Activated CD4-positive, alpha-beta T cell treated with anti-CD3 and anti-CD28 coated beads, Interleukin-2, amount 10 ng/mL, durations not matched to agents 24 days and 14 days (primary cell): Measurements from ENCODE around the gene HPS4. TPM values are rescaled to one million over a fixed set of nuclear protein-coding genes. Genes with fewer than 3 reads are reported as not detected.
A peak's percentile ranks its signal among the peaks of the same experiment; 100 is the strongest.

Experiments used
- DNase-seq: peaks from one replicate; pipeline ENCODE4 v3.0.0; 2022
- H3K27ac Mint-ChIP-seq: one replicate; pipeline ENCODE4 v1.8.0; 2022; ENCODE audit warnings: mild to moderate bottlenecking, mixed read lengths
- H3K27me3 Mint-ChIP-seq: one replicate; pipeline ENCODE4 v1.8.0; 2022; ENCODE audit warnings: mixed read lengths
- H3K36me3 Mint-ChIP-seq: one replicate; pipeline ENCODE4 v1.8.0; 2022; ENCODE audit warnings: low read depth, mild to moderate bottlenecking, mixed read lengths
- H3K4me1 Mint-ChIP-seq: one replicate; pipeline ENCODE4 v1.8.0; 2021; ENCODE audit warnings: mixed read lengths
- H3K4me3 Mint-ChIP-seq: one replicate; pipeline ENCODE4 v1.8.0; 2022; ENCODE audit warnings: mild to moderate bottlenecking, moderate library complexity, mixed read lengths
- H3K9me3 Mint-ChIP-seq: one replicate; pipeline ENCODE4 v1.8.0; 2021; ENCODE audit warnings: mixed read lengths
- intact Hi-C: fragments of 100-400 bp; cut with micrococcal nuclease; formaldehyde crosslinking; loops from one replicate; pipeline ENCODE4 v1.15.1; 2023
- total RNA-seq: library from RNA; stranded (reverse); gene quantifications from 2 replicates; pipeline ENCODE4 v1.2.3, GENCODE V29; 2022

Gene HPS4
- total RNA-seq, 1 donor from 2014 or later, result 47.0 TPM

DNA sequence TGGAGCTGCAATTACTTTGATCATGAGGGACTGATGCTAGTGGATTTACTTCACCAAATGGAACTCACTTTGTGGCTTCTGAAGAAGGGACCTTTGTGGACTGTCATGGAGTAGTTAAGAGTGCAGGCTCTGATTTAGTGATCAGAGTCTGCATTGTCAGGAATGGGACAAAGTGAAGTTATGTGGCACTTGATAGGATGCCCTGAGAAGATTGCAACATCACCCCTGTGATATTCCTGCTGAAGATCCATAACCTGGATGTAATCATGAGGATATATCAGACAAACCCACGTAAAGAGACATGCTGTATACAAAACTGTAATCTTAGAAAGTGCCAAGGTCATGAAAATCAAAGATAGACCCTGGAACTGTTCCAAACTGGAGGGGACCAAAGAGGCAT lies 30.3 kb upstream of the HPS4 start:
- DNase-seq, result no peak
- intact Hi-C loops, result loop anchor here (2.0 kb wide), 1 partner anchor 77 kb away; the partner anchor contains the start of gene TPST2
- Mint-ChIP-seq H3K36me3 (peaks cover 21% of the 10 kb centered on the region), H3K9me3 (no peaks in the 10 kb centered on the region), H3K4me1 (peaks cover 41% of the 10 kb centered on the region), H3K27me3 (no peaks in the 10 kb centered on the region), H3K27ac (no peak overlapping the region), H3K4me3 (peak overlapping the region; percentile 100)

DNA sequence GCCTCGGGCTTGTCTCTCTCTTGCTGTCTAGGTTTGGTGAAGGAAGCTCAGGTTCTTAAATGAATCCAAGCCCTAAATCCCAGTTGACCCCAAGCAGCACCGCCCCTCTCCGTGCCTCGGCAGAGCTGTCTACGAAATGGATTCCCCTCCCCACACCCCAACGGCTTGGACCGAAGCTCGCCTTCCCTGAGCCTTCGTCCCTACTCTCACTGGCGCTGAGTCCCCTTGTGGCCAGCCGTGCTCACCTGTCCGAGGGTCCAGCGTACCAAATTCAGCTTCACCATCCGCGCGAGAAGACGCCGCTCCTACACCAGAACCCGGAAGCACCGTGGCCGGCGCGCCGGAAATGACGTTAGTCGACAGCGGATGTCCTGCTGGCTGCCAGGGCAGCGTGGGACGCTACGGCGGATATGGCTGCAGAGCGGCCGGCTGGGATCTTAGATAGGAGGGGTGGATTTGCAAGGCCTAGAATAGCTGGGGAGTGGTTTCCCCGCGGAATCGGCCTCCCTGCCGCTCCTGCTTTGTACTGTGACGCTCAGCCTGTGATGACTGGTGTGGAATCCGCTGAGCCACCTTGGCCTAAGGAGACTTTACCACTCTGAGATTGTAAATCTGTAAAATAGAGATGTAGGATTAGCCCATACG lies 28.7 kb upstream of the HPS4 start, which contains the start of gene TFIP11:
Gene TFIP11 (minus strand): TSS at position 325 of the 645 bp plus-strand sequence. CDS start 2,201 bp downstream, outside the sequence.
- H3K27ac Mint-ChIP-seq, result peak within 1 kb of the TSS; percentile 97

DNA sequence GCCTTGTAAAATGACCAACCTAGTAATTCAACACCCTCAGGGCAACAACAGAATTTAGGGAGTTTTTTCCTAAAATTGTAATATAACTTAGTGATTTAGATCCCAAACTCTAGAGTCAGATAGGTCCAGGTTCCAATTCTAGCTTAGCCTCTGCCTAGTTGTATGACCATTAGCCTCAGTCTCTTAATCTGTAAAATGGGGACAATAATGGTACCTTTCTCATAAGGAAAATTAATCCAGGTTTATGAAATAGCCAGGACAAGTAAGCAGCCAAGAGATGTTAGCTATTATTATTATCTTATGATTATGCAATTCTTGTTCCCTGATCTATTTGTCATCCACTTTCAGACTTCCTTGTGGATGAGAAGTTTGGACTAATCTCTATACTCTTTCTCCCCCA lies 24.6 kb upstream of the HPS4 start:
- Mint-ChIP-seq H3K4me1 (peaks cover 48% of the 10 kb centered on the region), H3K4me3 (no peak overlapping the region)

More for the DNA sequence above, 28.7 kb upstream of the HPS4 start, which contains the start of gene TFIP11:
- peaks cover 27% of the 10 kb centered on the region for H3K36me3 Mint-ChIP-seq
- DNase-seq, result peak; percentile 99
- H3K4me1 Mint-ChIP-seq, result peaks cover 41% of the 10 kb centered on the region
- H3K27me3 Mint-ChIP-seq, result no peaks in the 10 kb centered on the region
- H3K9me3 Mint-ChIP-seq, result no peaks in the 10 kb centered on the region
- peak within 1 kb of the TSS; percentile 100 for H3K4me3 Mint-ChIP-seq
- intact Hi-C loops, result loop anchor here (1.0 to 2.0 kb wide), 2 partner anchors 29 to 79 kb away; partner anchors contain the start of genes HPS4, SRRD and TPST2

DNA sequence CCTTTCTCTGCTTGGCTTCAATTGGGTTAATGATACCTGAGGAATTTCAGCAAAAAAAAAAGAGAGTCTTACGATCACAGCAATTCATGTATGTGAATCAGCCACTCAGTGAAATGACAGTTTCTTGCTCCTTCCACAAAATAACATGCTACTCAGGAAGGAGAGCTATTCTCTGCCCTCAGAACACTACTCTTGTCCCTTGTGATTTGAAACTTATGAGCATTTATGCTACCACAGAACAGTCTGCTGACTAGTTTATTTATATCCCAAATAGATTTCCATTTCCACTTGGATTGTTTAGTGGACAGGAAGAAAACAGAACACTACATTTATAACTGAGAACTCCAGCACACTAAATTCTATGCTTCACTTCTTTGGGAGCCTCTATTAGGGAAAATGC lies 20.2 kb upstream of the HPS4 start:
- no peaks in the 10 kb centered on the region for H3K27me3 Mint-ChIP-seq
- peak overlapping the region; percentile 82 for H3K27ac Mint-ChIP-seq
- intact Hi-C loops, result no loop called here
- H3K9me3 Mint-ChIP-seq, result no peaks in the 10 kb centered on the region
- H3K4me1 Mint-ChIP-seq, result peaks cover 29% of the 10 kb centered on the region
- no peak for DNase-seq
- peak overlapping the region; percentile 68 for H3K4me3 Mint-ChIP-seq
- peaks cover 66% of the 10 kb centered on the region for H3K36me3 Mint-ChIP-seq

More for the DNA sequence above, 24.6 kb upstream of the HPS4 start:
- Mint-ChIP-seq H3K36me3 (peaks cover 54% of the 10 kb centered on the region), H3K27me3 (no peaks in the 10 kb centered on the region), H3K27ac (no peak overlapping the region), H3K9me3 (no peaks in the 10 kb centered on the region)
- DNase-seq, result no peak
- intact Hi-C loops, result no loop called here

DNA sequence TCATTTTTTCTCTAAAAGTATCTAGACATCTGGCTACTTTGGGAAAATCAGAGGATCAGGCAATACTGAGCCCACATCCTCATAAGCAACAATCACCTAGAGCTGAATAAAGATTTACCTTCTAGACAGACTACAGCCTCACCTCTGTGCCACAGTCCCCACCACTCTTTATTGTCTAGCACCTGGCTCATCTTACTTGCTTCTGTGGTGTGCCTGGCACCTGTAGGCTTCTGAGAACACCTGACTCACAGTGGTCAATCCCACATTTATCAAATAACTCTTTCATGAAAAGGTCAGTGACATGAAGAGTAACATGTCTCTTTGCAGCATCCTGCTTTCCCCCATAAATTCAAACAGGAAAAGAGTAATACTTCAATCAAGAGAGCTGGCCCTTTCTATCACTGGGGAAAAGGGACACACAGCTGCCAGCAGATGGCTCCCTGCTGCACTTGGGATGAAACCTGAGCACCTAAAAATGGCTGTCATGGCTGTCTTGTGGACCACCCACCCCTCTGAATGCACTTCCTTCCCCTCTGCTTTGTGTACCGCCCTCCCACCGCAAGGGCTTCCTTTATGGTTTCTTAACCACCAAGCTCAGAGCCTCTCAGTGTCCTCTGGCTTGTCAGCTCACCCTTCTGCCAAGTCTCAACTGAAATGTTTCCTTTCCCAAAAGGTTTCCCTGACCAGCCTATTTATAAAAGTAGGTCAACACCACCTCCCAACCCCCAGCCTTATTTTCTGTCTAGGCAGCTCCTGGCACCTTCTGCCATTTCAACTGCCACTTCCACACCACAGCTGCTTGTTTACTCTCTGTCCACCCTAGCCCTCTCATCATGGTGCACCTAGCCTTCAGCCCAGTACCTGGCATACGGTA lies 19.3 kb upstream of the HPS4 start:
- Mint-ChIP-seq H3K9me3 (no peaks in the 10 kb centered on the region), H3K4me1 (peaks cover 29% of the 10 kb centered on the region), H3K27me3 (no peaks in the 10 kb centered on the region), H3K36me3 (peaks cover 64% of the 10 kb centered on the region), H3K27ac (peak overlapping the region; percentile 82), H3K4me3 (peak overlapping the region; percentile 68)
- DNase-seq, result peak; percentile 91
- intact Hi-C loops, result no loop called here

DNA sequence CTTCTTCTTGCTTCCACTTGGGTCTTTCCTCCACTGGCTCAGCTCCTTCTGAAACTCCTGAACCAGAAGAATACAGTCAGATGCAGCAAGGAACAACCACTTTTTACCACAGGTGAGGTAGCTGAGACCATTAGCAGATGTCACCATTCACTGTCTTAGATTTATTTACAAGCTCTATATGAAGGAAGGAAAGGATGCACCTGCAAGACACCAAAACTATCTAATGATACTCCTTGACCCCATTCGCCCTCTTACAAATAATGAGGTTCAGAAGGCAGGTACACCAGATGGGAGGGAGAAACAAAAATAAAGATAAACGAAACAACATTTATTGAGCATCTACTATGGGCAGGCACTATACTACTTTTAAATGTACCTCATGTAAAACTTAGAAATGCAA lies 18.4 kb upstream of the HPS4 start:
- no peak for DNase-seq
- Mint-ChIP-seq H3K27me3 (no peaks in the 10 kb centered on the region), H3K27ac (no peak overlapping the region), H3K9me3 (no peaks in the 10 kb centered on the region), H3K4me3 (no peak overlapping the region), H3K4me1 (peaks cover 29% of the 10 kb centered on the region), H3K36me3 (peaks cover 68% of the 10 kb centered on the region)
- intact Hi-C loops, result no loop called here

DNA sequence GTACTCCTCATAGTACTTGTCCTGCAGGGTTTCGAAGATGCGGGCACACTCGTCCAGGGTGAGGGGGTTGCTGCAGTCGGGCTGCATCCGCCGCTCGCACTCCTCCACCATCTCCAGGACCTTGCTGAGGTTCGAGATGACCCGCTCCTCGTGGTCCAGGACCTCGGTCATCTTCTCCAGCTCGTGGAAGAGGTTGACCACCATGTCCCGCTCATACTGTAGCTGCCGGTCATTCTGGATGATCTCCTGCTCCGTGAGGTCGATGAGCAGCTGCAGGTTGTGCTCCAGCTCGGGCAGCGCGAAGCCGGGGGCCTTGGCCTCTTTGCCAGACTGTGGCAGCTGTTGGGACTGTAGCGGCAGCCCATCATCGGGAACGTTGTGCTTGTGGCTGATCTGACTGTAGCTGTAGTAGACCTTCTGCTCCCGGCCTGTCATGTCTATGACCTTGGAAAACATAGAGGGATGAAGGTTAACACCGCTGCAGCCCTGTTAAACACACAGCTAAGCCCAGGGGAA lies 15.7 kb upstream of the HPS4 start:
- no peaks in the 10 kb centered on the region for H3K27me3 Mint-ChIP-seq
- peaks cover 69% of the 10 kb centered on the region for H3K36me3 Mint-ChIP-seq

DNA sequence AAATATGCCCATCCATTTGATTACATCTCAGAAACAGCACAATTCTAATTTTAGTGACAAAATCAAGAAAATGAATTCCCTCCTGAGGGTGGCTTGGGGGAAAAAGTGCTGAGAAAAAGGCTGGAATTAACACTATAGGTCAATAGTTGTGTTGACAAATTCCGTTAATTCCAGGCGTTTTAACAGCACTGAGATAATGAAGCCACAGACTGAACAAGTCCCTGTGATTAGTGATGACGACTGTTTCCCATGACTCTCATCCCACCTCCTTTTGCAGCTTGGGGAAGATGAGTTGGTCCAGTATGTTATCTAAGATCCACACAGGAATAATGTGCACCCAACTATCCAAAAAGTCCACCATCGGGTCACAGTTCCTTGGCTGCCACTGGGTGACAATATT lies 12.9 kb upstream of the HPS4 start:
- Mint-ChIP-seq H3K27ac (no peak overlapping the region), H3K36me3 (peaks cover 67% of the 10 kb centered on the region), H3K27me3 (no peaks in the 10 kb centered on the region), H3K4me1 (peaks cover 15% of the 10 kb centered on the region), H3K9me3 (no peaks in the 10 kb centered on the region), H3K4me3 (no peak overlapping the region)
- DNase-seq, result no peak
- intact Hi-C loops, result no loop called here

More for the DNA sequence above, 15.7 kb upstream of the HPS4 start:
- Mint-ChIP-seq H3K4me3 (no peak overlapping the region), H3K9me3 (no peaks in the 10 kb centered on the region), H3K4me1 (peaks cover 25% of the 10 kb centered on the region), H3K27ac (peak overlapping the region; percentile 62)
- DNase-seq, result no peak
- intact Hi-C loops, result no loop called here

DNA sequence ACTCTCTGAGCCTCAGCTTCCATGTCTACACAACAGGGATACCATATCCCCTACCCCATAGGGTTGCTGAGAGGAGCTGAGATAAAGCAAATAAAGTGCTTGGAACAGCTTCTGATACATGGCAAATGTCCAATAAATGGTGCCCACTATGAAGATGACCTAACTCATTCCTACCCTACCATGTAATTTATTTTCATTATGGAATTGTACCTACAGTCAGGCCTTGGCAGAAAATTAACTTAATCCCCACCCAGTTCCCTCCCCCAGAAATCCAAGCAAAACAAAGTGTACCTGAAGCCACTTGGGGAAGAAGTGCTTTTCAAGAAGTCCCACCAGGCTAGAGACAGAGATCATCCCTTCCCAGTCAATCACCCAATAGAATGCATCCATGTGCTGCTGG lies 10.9 kb upstream of the HPS4 start:
- H3K36me3 Mint-ChIP-seq, result peaks cover 64% of the 10 kb centered on the region
- H3K4me3 Mint-ChIP-seq, result no peak overlapping the region
- H3K27me3 Mint-ChIP-seq, result no peaks in the 10 kb centered on the region
- H3K9me3 Mint-ChIP-seq, result no peaks in the 10 kb centered on the region
- intact Hi-C loops, result no loop called here
- H3K27ac Mint-ChIP-seq, result peak overlapping the region; percentile 46
- H3K4me1 Mint-ChIP-seq, result peaks cover 11% of the 10 kb centered on the region
- DNase-seq, result no peak

DNA sequence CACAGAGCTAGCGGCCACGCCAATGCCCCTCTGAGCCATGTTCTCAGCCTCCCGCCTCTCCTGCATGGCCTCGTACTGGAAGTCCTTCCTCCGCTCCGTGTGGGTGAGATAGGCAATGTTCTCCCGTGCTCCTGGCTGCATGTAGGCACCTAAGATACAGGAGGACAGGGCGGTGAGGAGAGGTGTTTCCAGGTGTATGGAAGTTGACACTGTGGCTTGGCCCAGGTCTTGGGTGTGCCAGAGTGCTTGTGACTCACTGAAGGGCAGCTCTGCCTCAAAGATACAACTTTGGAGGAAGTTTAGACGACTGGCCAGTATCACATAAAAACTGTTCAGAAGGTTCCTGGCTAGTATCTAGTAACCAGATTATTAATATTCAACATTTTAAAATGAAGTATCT lies 8.6 kb upstream of the HPS4 start:
- Mint-ChIP-seq H3K4me3 (no peak overlapping the region), H3K36me3 (peaks cover 61% of the 10 kb centered on the region)
- no peak for DNase-seq

DNA sequence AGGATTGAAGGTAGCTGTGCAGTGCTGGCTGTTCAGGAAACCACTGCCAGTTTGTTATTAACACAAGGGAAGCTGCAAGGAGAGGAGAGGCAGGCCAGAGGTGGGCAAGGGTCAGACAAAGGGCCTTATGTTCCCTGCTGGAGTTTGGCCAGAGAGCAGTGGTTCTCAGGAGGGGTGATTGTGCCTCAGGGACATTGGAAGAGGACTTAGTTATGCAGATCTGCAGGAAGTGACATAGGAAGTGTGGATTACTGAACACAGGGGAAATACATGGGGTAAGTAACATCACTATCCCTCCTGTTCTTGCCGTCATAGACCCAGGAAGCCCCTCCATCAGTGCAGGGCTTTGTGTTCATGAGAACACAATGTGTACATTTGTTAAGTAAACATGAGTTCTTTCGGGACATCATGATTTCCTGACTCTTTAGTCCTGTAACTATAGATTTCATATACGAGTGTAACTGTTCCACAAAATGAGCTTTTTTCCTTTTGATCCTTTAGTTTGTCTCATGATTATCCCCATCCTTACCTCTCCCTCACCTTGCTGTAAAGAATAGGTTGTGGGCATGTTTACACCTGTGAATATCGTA lies 6.0 kb upstream of the HPS4 start:
- H3K9me3 Mint-ChIP-seq, result no peaks in the 10 kb centered on the region
- H3K27ac Mint-ChIP-seq, result peak overlapping the region; percentile 14
- no peaks in the 10 kb centered on the region for H3K27me3 Mint-ChIP-seq
- intact Hi-C loops, result no loop called here
- H3K36me3 Mint-ChIP-seq, result peaks cover 46% of the 10 kb centered on the region
- H3K4me3 Mint-ChIP-seq, result no peak overlapping the region
- peaks cover 26% of the 10 kb centered on the region for H3K4me1 Mint-ChIP-seq
- no peak for DNase-seq

More for the DNA sequence above, 8.6 kb upstream of the HPS4 start:
- intact Hi-C loops, result no loop called here
- no peaks in the 10 kb centered on the region for H3K27me3 Mint-ChIP-seq
- H3K9me3 Mint-ChIP-seq, result no peaks in the 10 kb centered on the region
- no peak overlapping the region for H3K27ac Mint-ChIP-seq
- H3K4me1 Mint-ChIP-seq, result peaks cover 15% of the 10 kb centered on the region

DNA sequence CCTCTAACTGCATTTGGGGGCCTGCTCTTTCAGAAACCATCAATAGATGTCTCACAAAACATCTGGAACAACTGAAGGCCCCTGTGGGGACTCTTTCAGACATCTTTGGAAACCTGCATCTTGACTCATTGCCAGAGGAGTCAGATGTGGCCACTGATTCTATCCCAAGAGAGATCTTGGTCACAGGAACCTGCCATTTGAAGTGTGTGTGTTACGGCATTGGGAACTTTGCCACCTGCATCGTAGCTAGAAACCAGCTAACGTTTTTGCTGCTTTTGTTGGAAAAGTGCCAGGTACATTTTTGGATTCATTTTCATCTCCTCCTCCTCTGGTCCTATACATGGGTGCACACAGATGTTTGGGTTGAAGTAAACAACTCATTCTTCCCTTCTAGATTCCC lies 4.4 kb upstream of the HPS4 start:
- intact Hi-C loops, result no loop called here
- H3K27ac Mint-ChIP-seq, result no peak overlapping the region
- no peak overlapping the region for H3K4me3 Mint-ChIP-seq
- no peaks in the 10 kb centered on the region for H3K9me3 Mint-ChIP-seq
- peaks cover 34% of the 10 kb centered on the region for H3K36me3 Mint-ChIP-seq
- H3K4me1 Mint-ChIP-seq, result peaks cover 22% of the 10 kb centered on the region
- no peaks in the 10 kb centered on the region for H3K27me3 Mint-ChIP-seq
- no peak for DNase-seq

DNA sequence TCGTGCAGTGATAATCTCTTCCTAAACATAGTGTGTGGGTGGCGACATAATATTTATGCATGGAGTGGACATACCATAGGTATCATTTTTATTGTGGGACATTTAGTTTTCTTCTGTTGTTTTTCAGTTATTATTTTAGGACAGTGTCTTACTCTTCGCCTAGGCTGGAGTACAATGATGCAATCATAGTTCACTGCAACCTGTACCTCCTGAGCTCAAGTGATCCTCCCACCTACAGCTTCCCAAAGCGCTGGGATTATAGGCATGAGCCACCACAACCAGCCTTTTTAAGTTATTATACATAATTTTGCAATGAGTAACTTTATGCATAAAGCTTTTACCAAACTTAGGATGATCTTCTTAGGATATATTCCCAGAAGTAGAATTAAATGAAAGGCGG lies 2.8 kb upstream of the HPS4 start:
- no peak overlapping the region for H3K27ac Mint-ChIP-seq
- no peaks in the 10 kb centered on the region for H3K27me3 Mint-ChIP-seq
- no peak overlapping the region for H3K4me3 Mint-ChIP-seq
- H3K36me3 Mint-ChIP-seq, result peaks cover 27% of the 10 kb centered on the region
- DNase-seq, result no peak
- intact Hi-C loops, result no loop called here
- no peaks in the 10 kb centered on the region for H3K9me3 Mint-ChIP-seq
- peaks cover 37% of the 10 kb centered on the region for H3K4me1 Mint-ChIP-seq
